Endothelial cell of umbilical vein (primary cell): ENCODE measurements around the gene SYNE3. TPM values are rescaled to one million over a fixed set of nuclear protein-coding genes. Genes with fewer than 3 reads are reported as not detected.

Experiments
- BruUV-seq: library from RNA; stranded (reverse); fragments of 400-500 nt; replicated peaks from 2 replicates; lab custom pipeline; 2021; lab: Mats Ljungman, UMichigan
- CTCF ChIA-PET: fragments of 300-600, 350-600 bp; sonication (Branson Sonifier 250); formaldehyde crosslinking; loops from one replicate; lab custom pipeline; 2021; ENCODE audit warnings: antibody characterized with exemption, inconsistent platforms; lab: Charles Lee
- POLR2A ChIA-PET: fragments of 300-600, 350-600 bp; sonication (Branson Sonifier 250); formaldehyde crosslinking; loops from one replicate; lab custom pipeline; 2021; ENCODE audit warnings: antibody characterized with exemption, inconsistent platforms; lab: Charles Lee
- DNase-seq: peaks from one replicate; pipeline ENCODE4 v3.0.0-alpha.2; 2011; ENCODE audit warnings: low read depth, low spot score
- FAIRE-seq: peaks from 2 replicates; lab custom pipeline; 2011; peaks lifted over from hg19 to GRCh38; lab: Jason Lieb, UNC
- H2AFZ ChIP-seq: 2 replicates; pipeline ENCODE4 v1.6.0; 2012; ENCODE audit warnings: low read depth, low read length, control low read depth, inconsistent platforms
- H3K27ac ChIP-seq: 2 replicates; pipeline ENCODE4 v1.5.1; 2011; ENCODE audit warnings: low read depth, mild to moderate bottlenecking, control low read depth, low read length, moderate library complexity; ENCODE audit not compliant: insufficient read depth
- H3K27me3 ChIP-seq, 2 experiments: 2 replicates each; pipeline versions ENCODE4 v1.6.0 to v1.6.1; 2011; ENCODE audit warnings: low read length in 2 of 2, mixed read lengths in 1 of 2; ENCODE audit not compliant: control insufficient read depth in 2 of 2, insufficient read depth in 2 of 2
- H3K36me3 ChIP-seq, 2 experiments: 2 replicates in 1 of 2; 3 replicates in 1 of 2; pipeline ENCODE4 v1.5.1; 2011; ENCODE audit warnings: low read length in 2 of 2, mild to moderate bottlenecking in 1 of 2, moderate library complexity in 1 of 2; ENCODE audit not compliant: control insufficient read depth in 2 of 2, insufficient read depth in 2 of 2; ENCODE audit errors: extremely low read depth in 1 of 2
- H3K4me1 ChIP-seq: 3 replicates; pipeline ENCODE4 v1.5.1; 2011; ENCODE audit warnings: mild to moderate bottlenecking, low read length; ENCODE audit not compliant: control insufficient read depth, insufficient read depth; ENCODE audit errors: extremely low read depth
- H3K4me2 ChIP-seq: 2 replicates; pipeline ENCODE4 v1.6.1; 2011; ENCODE audit warnings: low read length, control low read depth, mixed read lengths; ENCODE audit not compliant: insufficient read depth
- H3K4me3 ChIP-seq, 3 experiments: fragments of 200-600 bp in 1 of 3; sonication (generic), shearing (Covaris generic) in 1 of 3; replicated peaks in 1 of 3; 2 replicates each; pipeline ENCODE4 v1.5.1; 2011 to 2016; ENCODE audit warnings: control low read depth in 3 of 3, low read length in 3 of 3, mild to moderate bottlenecking in 2 of 3, inconsistent platforms in 1 of 3, low read depth in 1 of 3, moderate library complexity in 1 of 3; ENCODE audit not compliant: insufficient read depth in 1 of 3
- H3K79me2 ChIP-seq: 2 replicates; pipeline ENCODE4 v1.6.0; 2012; ENCODE audit warnings: low read length, inconsistent platforms; ENCODE audit not compliant: control insufficient read depth, insufficient read depth
- H3K9ac ChIP-seq: replicated peaks from 2 replicates; pipeline ENCODE3; 2011; ENCODE audit warnings: low read length, control low read depth; ENCODE audit not compliant: insufficient read depth; ENCODE audit errors: extremely low read depth
- H3K9me1 ChIP-seq: replicated peaks from 3 replicates; pipeline ENCODE4 v1.6.0; 2011; ENCODE audit warnings: mild to moderate bottlenecking, low read length; ENCODE audit not compliant: control insufficient read depth, insufficient read depth; ENCODE audit errors: extremely low read depth
- H3K9me3 ChIP-seq: replicated peaks from 2 replicates; pipeline ENCODE4 v1.5.1; 2012; ENCODE audit warnings: low read length, inconsistent platforms; ENCODE audit not compliant: control insufficient read depth, insufficient read depth
- H4K20me1 ChIP-seq: replicated peaks from 2 replicates; pipeline ENCODE3; 2011; ENCODE audit warnings: mild to moderate bottlenecking, low read length; ENCODE audit not compliant: control insufficient read depth, insufficient read depth; ENCODE audit errors: extremely low read depth
- CTCF ChIP-seq, 2 donors: IDR thresholded peaks; 1 replicate in 1 of 2; 2 replicates in 1 of 2; pipeline ENCODE4 v1.5.1; 2011; ENCODE audit warnings: low read length in 2 of 2, mild to moderate bottlenecking in 2 of 2, moderate library complexity in 2 of 2, control low read depth in 1 of 2, inconsistent platforms in 1 of 2, low read depth in 1 of 2; ENCODE audit not compliant: insufficient read depth in 1 of 2; ENCODE audit errors: extremely low read depth in 1 of 2
- EZH2 ChIP-seq: IDR thresholded peaks from 2 replicates; pipeline ENCODE4 v1.6.1; 2012; ENCODE audit warnings: borderline replicate concordance, low read depth, mild to moderate bottlenecking, moderate library complexity, low read length, inconsistent platforms; ENCODE audit not compliant: severe bottlenecking
- FOS ChIP-seq: IDR thresholded peaks from 2 replicates; pipeline ENCODE4 v1.6.1; 2011; ENCODE audit warnings: mild to moderate bottlenecking, low read length, moderate library complexity, borderline replicate concordance; ENCODE audit not compliant: insufficient read depth
- GATA2 ChIP-seq: IDR thresholded peaks from 2 replicates; pipeline ENCODE4 v1.7.0; 2011; ENCODE audit warnings: low read depth, mild to moderate bottlenecking, moderate library complexity, mixed read lengths, low read length; ENCODE audit not compliant: insufficient read length, insufficient read depth
- JUN ChIP-seq: IDR thresholded peaks from 2 replicates; pipeline ENCODE4 v1.6.1; 2011; ENCODE audit warnings: borderline replicate concordance, low read depth; ENCODE audit not compliant: insufficient read length, insufficient read depth
- MAX ChIP-seq: IDR thresholded peaks from 2 replicates; pipeline ENCODE4 v1.6.1; 2011; ENCODE audit not compliant: insufficient read depth, insufficient read length
- MYC ChIP-seq: IDR thresholded peaks from one replicate; pipeline ENCODE4 v1.6.1; 2011; ENCODE audit warnings: mild to moderate bottlenecking, low read depth, low read length
- POLR2A ChIP-seq: IDR thresholded peaks from 2 replicates; pipeline ENCODE4 v1.6.1; 2012; ENCODE audit warnings: low read depth, mild to moderate bottlenecking, control low read depth, low read length
- POLR2AphosphoS5 ChIP-seq: IDR thresholded peaks from 2 replicates; pipeline ENCODE4 v1.6.1; 2012; ENCODE audit warnings: low read depth, mild to moderate bottlenecking, control low read depth, low read length, moderate library complexity; ENCODE audit not compliant: insufficient read depth
- dilution Hi-C: fragments of 300-500 bp; cut with MboI; formaldehyde crosslinking; loops from one replicate; pipeline ENCODE4 v1.15.0; 2019; ENCODE audit warnings: low sequenced_read_pairs; ENCODE audit not compliant: extremely low pct_ligation_motif_present
- intact Hi-C: fragments of 100-400 bp; cut with micrococcal nuclease; formaldehyde crosslinking; loops from one replicate; pipeline ENCODE4 v1.10.0; 2022
- polyA plus RNA-seq, 4 experiments: library from polyadenylated mRNA; depleted of rRNA in 3 of 4; stranded (reverse) in 3 of 4; unstranded in 1 of 4; fragments of >200 nt; gene quantifications; 2 replicates each; pipeline versions ENCODE4 v1.2.1 to v1.2.3, GENCODE V29; 2011 to 2012; ENCODE audit warnings: missing spikeins in 1 of 4
- total RNA-seq: library from RNA; stranded (reverse); gene quantifications from 2 replicates; pipeline ENCODE4 v1.2.3, GENCODE V29; 2021

Gene SYNE3
- total and polyA plus RNA-seq, 2 donors (not counting 3 experiments of a cell fraction or from before 2014, with no cell fraction given) = 3.0 to 18.8 TPM

GRCh38 chr14:95513291-95513690 is 3.2 kb downstream of the SYNE3 start:
- H3K4me1 ChIP-seq = peaks cover 33% of the 10 kb centered on the region
- H3K9me1 ChIP-seq = no peaks in the 10 kb centered on the region
- no peak for DNase-seq
- ChIA-PET POLR2A (no interaction called here), CTCF (interaction anchor here (1.6 to 6.6 kb wide), 5 partner anchors 10 to 71 kb away, joined by 10 to 79 read pairs (median 17); no protein-coding TSS in a partner anchor)
- H3K4me3 ChIP-seq = no peak overlapping the region
- FAIRE-seq = no peak
- no peaks in the 10 kb centered on the region for H3K27me3 ChIP-seq
- H3K27ac ChIP-seq = no peak overlapping the region
- no peaks in the 10 kb centered on the region for H3K36me3 ChIP-seq
- H4K20me1 ChIP-seq = no peaks in the 10 kb centered on the region
- H3K4me2 ChIP-seq = no peak overlapping the region
- TF ChIP-seq EZH2 (no peak), POLR2AphosphoS5 (no peak), JUN (no peak), FOS (no peak), CTCF (IDR thresholded peaks at IDR 0.05; ENCODE audit: extremely low read depth in 1 of 2, insufficient read depth in 1 of 2, low read depth in 1 of 2, low read length in 2 of 2) (no peak), MAX (no peak), MYC (no peak), POLR2A (no peak), GATA2 (no peak)
- H3K9me3 ChIP-seq = no peaks in the 10 kb centered on the region
- dilution Hi-C loops = no loop called here
- H2AFZ ChIP-seq = no peak overlapping the region
- H3K9ac ChIP-seq = no peak overlapping the region
- no TSS peak for BruUV-seq
- intact Hi-C loops = loop anchor here (10.0 kb wide), 1 partner anchor 358 kb away; the partner anchor contains the start of gene DICER1
- H3K79me2 ChIP-seq = no peaks in the 10 kb centered on the region
